Colon (tissue), 2 donors: Measurements from ENCODE around the gene ACKR4.
A peak's percentile ranks its signal among the peaks of the same experiment; 100 is the strongest.

ENCODE experiments used
- FAIRE-seq: peaks from 2 replicates; lab custom pipeline; 2012; peaks lifted over from hg19 to GRCh38; lab: Jason Lieb, UNC
- donor health status: control.
- donor health status: control.

The ACKR4 gene

GRCh38 chr3:132641837-132642538 is 44.9 kb downstream of the ACKR4 start:
- peak; percentile 80 for FAIRE-seq

- FAIRE-seq = no peak
Observed at GRCh38 chr3:132642539-132642847, 45.4 kb downstream of the ACKR4 start.

- no peak for FAIRE-seq
Observed at GRCh38 chr3:132643366-132643765, 46.3 kb downstream of the ACKR4 start.

- no peak for FAIRE-seq
Observed at GRCh38 chr3:132645058-132645457, 48.0 kb downstream of the ACKR4 start.

GRCh38 chr3:132650153-132650552 is 53.1 kb downstream of the ACKR4 start:
- FAIRE-seq = no peak
